IMR-90 (cell line): ENCODE results near the gene PAXX. TPM values are rescaled to one million over a fixed set of nuclear protein-coding genes. Genes with fewer than 3 reads are reported as not detected.

Experiments used
- ATAC-seq: fragments of 200-7000 bp; cut with Tn5 transposase; 2 replicates; pipeline ENCODE4 v1.9.1; 2020; ENCODE audit warnings: low read depth, mild to moderate bottlenecking, moderate library complexity
- BruUV-seq: library from RNA; stranded (reverse); fragments of 400-500 nt; replicated peaks from 2 replicates; lab custom pipeline; 2021; lab: Mats Ljungman, UMichigan
- CTCF ChIA-PET: fragments of 300-600 bp; formaldehyde crosslinking; extraction: SDS; loops from one replicate; lab custom pipeline; 2021; ENCODE audit warnings: antibody characterized with exemption; lab: Yijun Ruan, JAX
- POLR2A ChIA-PET: fragments of 300-600 bp; sonication (Branson Sonifier 250); formaldehyde crosslinking; loops from one replicate; lab custom pipeline; 2022; ENCODE audit warnings: antibody characterized with exemption; ENCODE audit not compliant: unreplicated experiment; lab: Charles Lee
- DNase-seq: peaks from one replicate; pipeline ENCODE4 v3.0.0; 2013
- H2AFZ ChIP-seq: replicated peaks from 2 replicates; pipeline ENCODE3; 2013; ENCODE audit warnings: low read length, mild to moderate bottlenecking; ENCODE audit not compliant: poor library complexity
- H2AK5ac ChIP-seq: 2 replicates; pipeline ENCODE4 v1.6.1; 2013; ENCODE audit warnings: low read depth, low read length, inconsistent platforms
- H2AK9ac ChIP-seq: replicated peaks from 2 replicates; pipeline ENCODE3; 2013; ENCODE audit warnings: mild to moderate bottlenecking, low read depth, low read length, moderate library complexity; ENCODE audit not compliant: poor library complexity
- H2BK120ac ChIP-seq: 2 replicates; pipeline ENCODE4 v1.6.1; 2013; ENCODE audit warnings: low read depth, low read length, inconsistent platforms
- H2BK15ac ChIP-seq: 3 replicates; pipeline ENCODE4 v1.6.1; 2013; ENCODE audit warnings: low read depth, low read length, inconsistent platforms
- H2BK20ac ChIP-seq: 2 replicates; pipeline ENCODE4 v1.6.1; 2013; ENCODE audit warnings: low read depth, mild to moderate bottlenecking, inconsistent platforms, low read length, moderate library complexity
- H2BK5ac ChIP-seq: 2 replicates; pipeline ENCODE4 v1.6.1; 2013; ENCODE audit warnings: mild to moderate bottlenecking, low read depth, low read length, inconsistent platforms; ENCODE audit not compliant: poor library complexity, severe bottlenecking
- H3K14ac ChIP-seq: replicated peaks from 2 replicates; pipeline ENCODE4 v1.6.1; 2013; ENCODE audit warnings: low read depth, low read length, inconsistent platforms
- H3K18ac ChIP-seq: 2 replicates; pipeline ENCODE4 v1.6.1; 2013; ENCODE audit warnings: low read depth, low read length, control low read depth
- H3K23ac ChIP-seq: 2 replicates; pipeline ENCODE4 v1.6.1; 2013; ENCODE audit warnings: low read depth, low read length, inconsistent platforms
- H3K27ac ChIP-seq: 2 replicates; pipeline ENCODE4 v1.5.1; 2013; ENCODE audit warnings: mild to moderate bottlenecking, control low read depth, low read length; ENCODE audit not compliant: insufficient read depth
- H3K27me3 ChIP-seq: 2 replicates; pipeline ENCODE4 v1.6.1; 2013; ENCODE audit warnings: low read length; ENCODE audit not compliant: control insufficient read depth, insufficient read depth
- H3K36me3 ChIP-seq: 2 replicates; pipeline ENCODE4 v1.6.1; 2013; ENCODE audit warnings: low read length, mixed read lengths; ENCODE audit not compliant: control insufficient read depth, insufficient read depth
- H3K4ac ChIP-seq: 2 replicates; pipeline ENCODE4 v1.6.1; 2013; ENCODE audit warnings: low read depth, low read length, inconsistent platforms
- H3K4me1 ChIP-seq: 2 replicates; pipeline ENCODE4 v1.6.1; 2013; ENCODE audit warnings: low read length, mixed read lengths; ENCODE audit not compliant: control insufficient read depth, insufficient read depth
- H3K4me2 ChIP-seq: 2 replicates; pipeline ENCODE4 v1.6.1; 2013; ENCODE audit warnings: low read depth, mild to moderate bottlenecking, control low read depth, low read length, moderate library complexity
- H3K4me3 ChIP-seq: 2 replicates; pipeline ENCODE4 v1.5.1; 2013; ENCODE audit warnings: low read depth, mild to moderate bottlenecking, control low read depth, low read length, moderate library complexity; ENCODE audit not compliant: insufficient read depth
- H3K56ac ChIP-seq: 2 replicates; pipeline ENCODE4 v1.6.1; 2013; ENCODE audit warnings: low read length, inconsistent platforms; ENCODE audit not compliant: insufficient read depth; ENCODE audit errors: extremely low read depth
- H3K79me1 ChIP-seq, 2 experiments: 2 replicates each; pipeline ENCODE4 v1.6.1; 2013; ENCODE audit warnings: low read length in 2 of 2, inconsistent platforms in 1 of 2, low read depth in 1 of 2
- H3K9ac ChIP-seq: 2 replicates; pipeline ENCODE4 v1.6.1; 2013; ENCODE audit warnings: low read depth, low read length, control low read depth
- H3K9me1 ChIP-seq: 2 replicates; pipeline ENCODE4 v1.6.1; 2013; ENCODE audit warnings: low read length, inconsistent platforms; ENCODE audit not compliant: insufficient read depth
- H3K9me3 ChIP-seq: 2 replicates; pipeline ENCODE4 v1.6.1; 2013; ENCODE audit warnings: low read length; ENCODE audit not compliant: control insufficient read depth, insufficient read depth
- H4K20me1 ChIP-seq: 2 replicates; pipeline ENCODE4 v1.6.1; 2013; ENCODE audit warnings: low read length, inconsistent platforms; ENCODE audit not compliant: insufficient read depth
- H4K5ac ChIP-seq: 2 replicates; pipeline ENCODE4 v1.6.1; 2013; ENCODE audit warnings: mild to moderate bottlenecking, low read depth, low read length, control low read depth
- H4K8ac ChIP-seq, 2 experiments: 2 replicates each; pipeline ENCODE4 v1.6.1; 2013; ENCODE audit warnings: low read depth in 2 of 2, low read length in 2 of 2, control low read depth in 1 of 2, inconsistent platforms in 1 of 2
- H4K91ac ChIP-seq: 2 replicates; pipeline ENCODE4 v1.6.1; 2013; ENCODE audit warnings: low read depth, low read length, inconsistent platforms; ENCODE audit not compliant: insufficient read depth
- CEBPB ChIP-seq: IDR thresholded peaks from 2 replicates; pipeline ENCODE4 v1.6.1; 2012; ENCODE audit warnings: low read depth, low read length, improper control_type of control experiment
- CHD1 ChIP-seq: IDR thresholded peaks from 2 replicates; pipeline ENCODE4 v1.6.1; 2012; ENCODE audit warnings: low read depth, low read length, improper control_type of control experiment
- CTCF ChIP-seq: conservative IDR thresholded peaks from 2 replicates; pipeline ENCODE4 v1.5.1; 2012; ENCODE audit warnings: mild to moderate bottlenecking, low read depth, low read length, improper control_type of control experiment
- ELK1 ChIP-seq: fragments of 150-350 bp; IDR thresholded peaks from 2 replicates; pipeline ENCODE4 v1.6.1; 2016; ENCODE audit warnings: low read depth, mild to moderate bottlenecking, low read length, moderate library complexity, borderline replicate concordance
- FOS ChIP-seq: fragments of 150-350 bp; IDR thresholded peaks from 2 replicates; pipeline ENCODE4 v1.6.1; 2016; ENCODE audit warnings: low read depth, low read length
- MAFK ChIP-seq: IDR thresholded peaks from 2 replicates; pipeline ENCODE4 v1.6.1; 2012; ENCODE audit warnings: low read depth, low read length, improper control_type of control experiment
- MAZ ChIP-seq: IDR thresholded peaks from 2 replicates; pipeline ENCODE4 v1.6.1; 2012; ENCODE audit warnings: low read depth, mild to moderate bottlenecking, low read length, improper control_type of control experiment, moderate library complexity, borderline replicate concordance
- MXI1 ChIP-seq: IDR thresholded peaks from 2 replicates; pipeline ENCODE4 v1.6.1; 2012; ENCODE audit warnings: low read depth, mild to moderate bottlenecking, low read length, moderate library complexity, borderline replicate concordance
- NFE2L2 ChIP-seq: fragments of 150-350 bp; IDR thresholded peaks from 2 replicates; pipeline ENCODE4 v1.6.1; 2016; ENCODE audit warnings: low read depth, mild to moderate bottlenecking, low read length
- POLR2A ChIP-seq: IDR thresholded peaks from 2 replicates; pipeline ENCODE4 v1.6.1; 2012; ENCODE audit warnings: mild to moderate bottlenecking, low read depth, low read length
- RAD21 ChIP-seq: IDR thresholded peaks from 2 replicates; pipeline ENCODE4 v1.6.1; 2012; ENCODE audit warnings: low read length, improper control_type of control experiment
- RCOR1 ChIP-seq: IDR thresholded peaks from 2 replicates; pipeline ENCODE4 v1.6.1; 2012; ENCODE audit warnings: mild to moderate bottlenecking, low read length, improper control_type of control experiment; ENCODE audit not compliant: insufficient replicate concordance
- RFX5 ChIP-seq: IDR thresholded peaks from 2 replicates; pipeline ENCODE4 v1.8.0; 2012; ENCODE audit warnings: low read depth, mild to moderate bottlenecking, low read length, moderate library complexity
- SMC3 ChIP-seq: fragments of 150-350 bp; IDR thresholded peaks from 2 replicates; pipeline ENCODE4 v1.6.1; 2016; ENCODE audit warnings: low read depth, mild to moderate bottlenecking, antibody characterized with exemption, low read length, moderate library complexity
- WGBS, 2 experiments: methylation state at CpG; one replicate each; pipeline versions ENCODE4 v1.1.5 to v1.1.7; 2013; ENCODE audit warnings: missing lambda C conversion rate in 2 of 2; ENCODE audit not compliant: insufficient read length in 1 of 2; ENCODE audit errors: extremely low coverage in 2 of 2; 5-methylcytosine and 5-hydroxymethylcytosine counted together
- dilution Hi-C: fragments of 300-500 bp; cut with HindIII; formaldehyde crosslinking; loops from one replicate; pipeline ENCODE4 v1.14.3; 2018; ENCODE audit warnings: low sequenced_read_pairs; ENCODE audit not compliant: unreplicated experiment
- in situ Hi-C: fragments of 300-500 bp; cut with MboI; formaldehyde crosslinking; loops from 3 replicates; pipeline ENCODE4 v1.14.3; 2019; ENCODE audit warnings: low sequenced_read_pairs, inconsistent platforms, mixed read lengths
- intact Hi-C: fragments of 100-400 bp; cut with micrococcal nuclease; formaldehyde crosslinking; loops from 2 replicates; pipeline ENCODE4 v1.10.0; 2022
- polyA plus RNA-seq, 3 experiments: library from polyadenylated mRNA; depleted of rRNA; stranded (reverse); fragments of >200 nt; gene quantifications; 2 replicates each; pipeline ENCODE4 v1.2.3, GENCODE V29; 2012; ENCODE audit warnings: low replicate concordance in 1 of 3
- total RNA-seq: library from RNA; depleted of rRNA; stranded (reverse); fragments of >200 nt; gene quantifications from 2 replicates; pipeline ENCODE4 v1.2.3, GENCODE V29; 2012
- TF ChIP-seq, protein P1 (sequence below): fragments of 150-350 bp; IDR thresholded peaks from 2 replicates; pipeline ENCODE4 v1.6.1; 2017; ENCODE audit warnings: mild to moderate bottlenecking, antibody characterized with exemption, low read length, low read depth

PAXX gene
- total and polyA plus RNA-seq, 2 of the 4 experiments (the other 2 are of a cell fraction): 5.7 to 24.6 TPM

DNA sequence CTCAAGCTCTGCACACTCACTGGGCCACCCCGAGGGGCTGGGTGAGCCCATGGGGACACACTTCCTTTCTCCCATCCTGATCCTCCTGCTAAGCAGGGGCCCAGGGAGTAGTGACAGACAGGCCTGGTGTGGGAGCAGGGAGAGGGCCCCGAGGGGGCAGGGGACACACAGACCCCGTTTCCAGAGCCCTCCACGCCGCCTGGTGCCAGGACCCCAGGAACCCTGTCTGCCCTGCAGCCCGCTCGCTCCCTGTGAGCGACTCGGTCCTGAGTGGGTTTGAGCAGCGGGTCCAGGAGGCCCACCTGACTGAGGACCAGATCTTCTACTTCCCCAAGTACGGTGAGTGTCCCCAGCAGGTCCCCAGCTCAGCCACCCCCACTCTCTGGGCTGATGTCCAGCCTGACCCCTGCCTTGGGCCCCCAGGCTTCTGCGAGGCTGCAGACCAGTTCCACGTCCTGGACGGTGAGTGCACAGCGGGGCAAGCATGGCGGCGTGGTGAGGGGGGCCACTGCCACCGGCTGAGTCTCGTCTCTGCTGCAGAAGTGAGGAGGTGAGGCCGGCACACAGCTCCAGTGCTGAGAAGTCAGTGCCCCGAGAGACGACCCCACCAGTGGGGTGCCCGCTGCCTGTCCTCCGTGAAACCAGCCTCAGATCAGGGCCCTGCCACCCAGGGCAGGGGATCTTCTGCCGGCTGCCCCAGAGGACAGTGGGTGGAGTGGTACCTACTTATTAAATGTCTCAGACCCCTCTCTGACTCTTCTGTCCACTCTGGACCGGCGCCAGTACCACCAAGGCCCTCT lies 45.8 kb upstream of the PAXX start:
- H3K9ac ChIP-seq: no peak overlapping the region
- H3K36me3 ChIP-seq: peaks cover 16% of the 10 kb centered on the region
- H4K5ac ChIP-seq: no peak overlapping the region
- H3K79me1 ChIP-seq: peaks cover 0 to 20% of the 10 kb centered on the region in 2 experiments; a peak in 3 of 4 replicates
- CTCF ChIA-PET: interaction anchor here (2.0 kb wide), 1 partner anchor 89 kb away, joined by 27 read pairs; no protein-coding TSS in a partner anchor
- DNase-seq (no peak), ATAC-seq (no peak)
- H3K23ac ChIP-seq: no peak overlapping the region
- 85% methylated on average over 4 of the region's 27 CpGs; no CpG with 5 or more reads in 1 of the 2 experiments for WGBS, 2 experiments
- intact Hi-C loops (no loop called here), in situ Hi-C loops (no loop called here), dilution Hi-C loops (no loop called here)
- H4K91ac ChIP-seq: no peak overlapping the region
- H3K14ac ChIP-seq: no peak overlapping the region
- POLR2A ChIA-PET: no interaction called here
- H2AK5ac ChIP-seq: no peak overlapping the region
- no peak overlapping the region for H3K56ac ChIP-seq
- no peak overlapping the region for H4K8ac ChIP-seq
- peak overlapping the region; percentile 16 for H2AK9ac ChIP-seq
- H3K27me3 ChIP-seq: no peaks in the 10 kb centered on the region
- no peaks in the 10 kb centered on the region for H3K9me3 ChIP-seq
- H3K4me3 ChIP-seq: no peak overlapping the region
- no peak overlapping the region for H3K18ac ChIP-seq
- H2BK20ac ChIP-seq: no peak overlapping the region
- no peak overlapping the region for H2BK5ac ChIP-seq
- H3K4me1 ChIP-seq: peaks cover 4% of the 10 kb centered on the region
- H2AFZ ChIP-seq: no peak overlapping the region
- no peak overlapping the region for H3K27ac ChIP-seq
- no peak overlapping the region for H3K4ac ChIP-seq
- no peak for TF ChIP-seq SMC3
- TF ChIP-seq CHD1: no peak
- TF ChIP-seq NFE2L2: no peak
- TF ChIP-seq RFX5: no peak
- TF ChIP-seq CTCF: no peak
- TF ChIP-seq, protein P1, sequence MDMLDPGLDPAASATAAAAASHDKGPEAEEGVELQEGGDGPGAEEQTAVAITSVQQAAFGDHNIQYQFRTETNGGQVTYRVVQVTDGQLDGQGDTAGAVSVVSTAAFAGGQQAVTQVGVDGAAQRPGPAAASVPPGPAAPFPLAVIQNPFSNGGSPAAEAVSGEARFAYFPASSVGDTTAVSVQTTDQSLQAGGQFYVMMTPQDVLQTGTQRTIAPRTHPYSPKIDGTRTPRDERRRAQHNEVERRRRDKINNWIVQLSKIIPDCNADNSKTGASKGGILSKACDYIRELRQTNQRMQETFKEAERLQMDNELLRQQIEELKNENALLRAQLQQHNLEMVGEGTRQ: no peak
- TF ChIP-seq ELK1: no peak
- TF ChIP-seq POLR2A: no peak
- TF ChIP-seq FOS: no peak
- TF ChIP-seq MAFK: no peak
- TF ChIP-seq RCOR1: no peak
- TF ChIP-seq CEBPB: no peak
- TF ChIP-seq MXI1: no peak
- TF ChIP-seq RAD21: no peak
- no peak for TF ChIP-seq MAZ
- H4K20me1 ChIP-seq: peaks cover 14% of the 10 kb centered on the region
- H2BK15ac ChIP-seq: no peak overlapping the region
- H3K9me1 ChIP-seq: peaks cover 4% of the 10 kb centered on the region
- no peak overlapping the region for H3K4me2 ChIP-seq
- BruUV-seq: no TSS peak
- H2BK120ac ChIP-seq: no peak overlapping the region
